DND-41 (cell line): Measurements from ENCODE around the gene HSD11B1L.

Source experiments
- ATAC-seq: fragments of 200-7000 bp; cut with Tn5 transposase; 3 replicates; pipeline ENCODE4 v1.9.1; 2021; ENCODE audit warnings: low read depth; ENCODE audit not compliant: insufficient read depth
- DNase-seq: peaks from one replicate; pipeline ENCODE4 v3.0.0-alpha.2; 2020
- H2AFZ ChIP-seq: 2 replicates; pipeline ENCODE4 v1.6.0; 2012; ENCODE audit warnings: low read depth, low read length
- H3K27ac ChIP-seq: 2 replicates; pipeline ENCODE4 v1.5.1; 2012; ENCODE audit warnings: low read length, inconsistent platforms
- H3K27me3 ChIP-seq: fragments of 200-600 bp; sonication (generic); 2 replicates; pipeline ENCODE4 v1.6.0; 2012; ENCODE audit warnings: low read length, mild to moderate bottlenecking, inconsistent platforms; ENCODE audit not compliant: insufficient read depth, poor library complexity
- H3K36me3 ChIP-seq: 2 replicates; pipeline ENCODE4 v1.5.1; 2012; ENCODE audit warnings: low read length, inconsistent platforms; ENCODE audit not compliant: insufficient read depth
- H3K4me1 ChIP-seq: 2 replicates; pipeline ENCODE4 v1.5.1; 2012; ENCODE audit warnings: mild to moderate bottlenecking, low read length; ENCODE audit not compliant: insufficient read depth
- H3K4me2 ChIP-seq: 2 replicates; pipeline ENCODE4 v1.6.0; 2012; ENCODE audit warnings: mild to moderate bottlenecking, moderate library complexity, low read length, inconsistent platforms; ENCODE audit not compliant: insufficient read depth
- H3K4me3 ChIP-seq, 2 experiments: fragments of 200-600 bp in 1 of 2; shearing (Covaris generic) in 1 of 2; 2 replicates each; pipeline ENCODE4 v1.5.1; 2012 to 2016; ENCODE audit warnings: inconsistent platforms in 2 of 2, low read length in 2 of 2, mild to moderate bottlenecking in 2 of 2, low read depth in 1 of 2, moderate library complexity in 1 of 2
- H3K79me2 ChIP-seq: 2 replicates; pipeline ENCODE4 v1.6.0; 2012; ENCODE audit warnings: low read length, inconsistent platforms; ENCODE audit not compliant: insufficient read depth
- H3K9ac ChIP-seq: 2 replicates; pipeline ENCODE4 v1.6.0; 2012; ENCODE audit warnings: low read depth, mild to moderate bottlenecking, inconsistent platforms, low read length, moderate library complexity
- H3K9me3 ChIP-seq: 2 replicates; pipeline ENCODE4 v1.5.1; 2012; ENCODE audit warnings: low read length, moderate library complexity, mild to moderate bottlenecking, inconsistent platforms; ENCODE audit not compliant: insufficient read depth, severe bottlenecking
- H4K20me1 ChIP-seq: 2 replicates; pipeline ENCODE4 v1.6.0; 2012; ENCODE audit warnings: low read length; ENCODE audit not compliant: insufficient read depth
- EZH2 ChIP-seq: IDR thresholded peaks from 3 replicates; pipeline ENCODE4 v1.6.1; 2012; ENCODE audit warnings: borderline replicate concordance, low read depth, mild to moderate bottlenecking, moderate library complexity, low read length, inconsistent platforms; ENCODE audit not compliant: severe bottlenecking
- TF ChIP-seq, protein P1 (sequence below): IDR thresholded peaks from 2 replicates; pipeline ENCODE4 v1.5.1; 2012; ENCODE audit warnings: borderline replicate concordance, low read length, moderate library complexity, mild to moderate bottlenecking; ENCODE audit not compliant: poor library complexity, severe bottlenecking; ENCODE audit errors: extremely low read depth

The HSD11B1L gene

GRCh38 chr19:5677580-5677979 is 3.2 kb upstream of the HSD11B1L start:
- Histone ChIP-seq H3K36me3 (peaks cover 17% of the 10 kb centered on the region), H3K9me3 (no peaks in the 10 kb centered on the region), H3K27me3 (no peaks in the 10 kb centered on the region), H3K4me3 (no peak overlapping the region), H3K9ac (no peak overlapping the region), H3K79me2 (peaks cover 13% of the 10 kb centered on the region), H4K20me1 (0 out of 2 replicates have a peak, but pooled peaks cover 9% of the 10 kb centered on the region), H3K4me1 (peaks cover 24% of the 10 kb centered on the region), H3K27ac (no peak overlapping the region), H2AFZ (no peak overlapping the region), H3K4me2 (no peak overlapping the region)
- DNase-seq (no peak), ATAC-seq (no peak)
- no peak for TF ChIP-seq EZH2
- TF ChIP-seq, protein P1, sequence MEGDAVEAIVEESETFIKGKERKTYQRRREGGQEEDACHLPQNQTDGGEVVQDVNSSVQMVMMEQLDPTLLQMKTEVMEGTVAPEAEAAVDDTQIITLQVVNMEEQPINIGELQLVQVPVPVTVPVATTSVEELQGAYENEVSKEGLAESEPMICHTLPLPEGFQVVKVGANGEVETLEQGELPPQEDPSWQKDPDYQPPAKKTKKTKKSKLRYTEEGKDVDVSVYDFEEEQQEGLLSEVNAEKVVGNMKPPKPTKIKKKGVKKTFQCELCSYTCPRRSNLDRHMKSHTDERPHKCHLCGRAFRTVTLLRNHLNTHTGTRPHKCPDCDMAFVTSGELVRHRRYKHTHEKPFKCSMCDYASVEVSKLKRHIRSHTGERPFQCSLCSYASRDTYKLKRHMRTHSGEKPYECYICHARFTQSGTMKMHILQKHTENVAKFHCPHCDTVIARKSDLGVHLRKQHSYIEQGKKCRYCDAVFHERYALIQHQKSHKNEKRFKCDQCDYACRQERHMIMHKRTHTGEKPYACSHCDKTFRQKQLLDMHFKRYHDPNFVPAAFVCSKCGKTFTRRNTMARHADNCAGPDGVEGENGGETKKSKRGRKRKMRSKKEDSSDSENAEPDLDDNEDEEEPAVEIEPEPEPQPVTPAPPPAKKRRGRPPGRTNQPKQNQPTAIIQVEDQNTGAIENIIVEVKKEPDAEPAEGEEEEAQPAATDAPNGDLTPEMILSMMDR = no peak

GRCh38 chr19:5678071-5678718 is 2.6 kb upstream of the HSD11B1L start:
- H3K9ac ChIP-seq = no peak overlapping the region
- ATAC-seq = no peak
- H3K79me2 ChIP-seq = peaks cover 13% of the 10 kb centered on the region
- no peaks in the 10 kb centered on the region for H3K9me3 ChIP-seq
- DNase-seq = no peak
- peaks cover 11% of the 10 kb centered on the region for H3K36me3 ChIP-seq
- H3K27ac ChIP-seq = no peak overlapping the region
- no peaks in the 10 kb centered on the region for H3K27me3 ChIP-seq
- no peak overlapping the region for H3K4me3 ChIP-seq
- TF ChIP-seq, protein P1 = no peak
- TF ChIP-seq EZH2 = no peak
- no peak overlapping the region for H3K4me2 ChIP-seq
- peaks cover 24% of the 10 kb centered on the region for H3K4me1 ChIP-seq
- no peak overlapping the region for H2AFZ ChIP-seq
- H4K20me1 ChIP-seq = 0 out of 2 replicates have a peak, but pooled peaks cover 9% of the 10 kb centered on the region

GRCh38 chr19:5679289-5680083 is 1.3 kb upstream of the HSD11B1L start:
- H3K4me1 ChIP-seq = peaks cover 24% of the 10 kb centered on the region
- peak overlapping the region; percentile 94 for H2AFZ ChIP-seq
- no peak for ATAC-seq

More at GRCh38 chr19:5679289-5680083, 1.3 kb upstream of the HSD11B1L start:
- peaks cover 10% of the 10 kb centered on the region; the same call in 1 of the 2 replicates for H3K36me3 ChIP-seq
- DNase-seq = no peak
- peaks cover 13% of the 10 kb centered on the region for H3K79me2 ChIP-seq
- 0 out of 2 replicates have a peak, but pooled peaks cover 9% of the 10 kb centered on the region for H4K20me1 ChIP-seq
- H3K9me3 ChIP-seq = no peaks in the 10 kb centered on the region
- H3K27ac ChIP-seq = peak overlapping the region; percentile 84
- peak overlapping the region; percentile 95 to 97 for H3K4me3 ChIP-seq
- H3K9ac ChIP-seq = peak overlapping the region; percentile 86
- H3K27me3 ChIP-seq = no peaks in the 10 kb centered on the region
- no peak for TF ChIP-seq EZH2
- TF ChIP-seq, protein P1 = no peak
- H3K4me2 ChIP-seq = peak overlapping the region; percentile 96
